ENCODE data around the gene GNAI1. TPM values are rescaled to one million over a fixed set of nuclear protein-coding genes. Genes with fewer than 3 reads are reported as not detected.

GNAI1 gene
- polyA plus RNA-seq, 2 of the 4 experiments (the other 2 are of a cell fraction), result 46.3 to 96.3 TPM

DNA sequence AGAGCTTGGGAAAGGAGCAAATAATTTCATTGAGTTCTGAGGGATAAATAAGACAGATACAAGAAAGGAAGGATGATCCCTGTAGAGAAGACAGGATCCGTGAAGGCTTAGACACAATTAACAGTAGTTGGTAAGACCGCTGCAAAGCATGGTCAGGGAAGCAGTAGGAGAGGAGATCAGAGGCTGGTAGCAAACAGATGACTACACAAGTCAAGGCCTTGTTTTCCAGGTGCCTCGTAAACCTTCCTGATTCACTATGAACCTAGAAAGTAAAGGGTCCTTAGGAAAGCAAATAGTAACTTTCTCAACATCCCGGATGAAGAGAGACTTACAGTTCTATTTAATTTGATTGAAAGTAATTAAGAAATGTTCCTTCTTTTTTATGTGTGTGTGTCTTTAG is 118.6 kb downstream of the GNAI1 start:
- Histone ChIP-seq H3K9me3 (no peaks in the 10 kb centered on the region), H3K4me3 (no peak overlapping the region), H3K27ac (no peak overlapping the region), H3K4me1 (no peaks in the 10 kb centered on the region), H3K4me2 (no peak overlapping the region)
- FAIRE-seq (no peak), DNase-seq (ENCODE audit: low read depth in 1 of 2, low spot score in 1 of 2) (no peak), ATAC-seq (no peak)
- ChIA-PET POLR2A (no interaction called here), CTCF (no interaction called here)
- WGBS (ENCODE audit: missing lambda C conversion rate), result 91% methylated on average over 4 of the region's 4 CpGs
- no peak for TF ChIP-seq EP300 (IDR thresholded peaks at IDR 0.05)
- TF ChIP-seq, protein P1, sequence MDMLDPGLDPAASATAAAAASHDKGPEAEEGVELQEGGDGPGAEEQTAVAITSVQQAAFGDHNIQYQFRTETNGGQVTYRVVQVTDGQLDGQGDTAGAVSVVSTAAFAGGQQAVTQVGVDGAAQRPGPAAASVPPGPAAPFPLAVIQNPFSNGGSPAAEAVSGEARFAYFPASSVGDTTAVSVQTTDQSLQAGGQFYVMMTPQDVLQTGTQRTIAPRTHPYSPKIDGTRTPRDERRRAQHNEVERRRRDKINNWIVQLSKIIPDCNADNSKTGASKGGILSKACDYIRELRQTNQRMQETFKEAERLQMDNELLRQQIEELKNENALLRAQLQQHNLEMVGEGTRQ (IDR thresholded peaks at IDR 0.05), result no peak
- no peak for TF ChIP-seq NR3C1 (IDR thresholded peaks at IDR 0.05)
- TF ChIP-seq, protein P2, sequence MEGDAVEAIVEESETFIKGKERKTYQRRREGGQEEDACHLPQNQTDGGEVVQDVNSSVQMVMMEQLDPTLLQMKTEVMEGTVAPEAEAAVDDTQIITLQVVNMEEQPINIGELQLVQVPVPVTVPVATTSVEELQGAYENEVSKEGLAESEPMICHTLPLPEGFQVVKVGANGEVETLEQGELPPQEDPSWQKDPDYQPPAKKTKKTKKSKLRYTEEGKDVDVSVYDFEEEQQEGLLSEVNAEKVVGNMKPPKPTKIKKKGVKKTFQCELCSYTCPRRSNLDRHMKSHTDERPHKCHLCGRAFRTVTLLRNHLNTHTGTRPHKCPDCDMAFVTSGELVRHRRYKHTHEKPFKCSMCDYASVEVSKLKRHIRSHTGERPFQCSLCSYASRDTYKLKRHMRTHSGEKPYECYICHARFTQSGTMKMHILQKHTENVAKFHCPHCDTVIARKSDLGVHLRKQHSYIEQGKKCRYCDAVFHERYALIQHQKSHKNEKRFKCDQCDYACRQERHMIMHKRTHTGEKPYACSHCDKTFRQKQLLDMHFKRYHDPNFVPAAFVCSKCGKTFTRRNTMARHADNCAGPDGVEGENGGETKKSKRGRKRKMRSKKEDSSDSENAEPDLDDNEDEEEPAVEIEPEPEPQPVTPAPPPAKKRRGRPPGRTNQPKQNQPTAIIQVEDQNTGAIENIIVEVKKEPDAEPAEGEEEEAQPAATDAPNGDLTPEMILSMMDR (IDR thresholded peaks at IDR 0.05), result no peak
- no peak for TF ChIP-seq HOXA7 (CRISPR knock-in tag; IDR thresholded peaks at IDR 0.05)
- TF ChIP-seq CHD4 (IDR thresholded peaks at IDR 0.05; ENCODE audit: borderline replicate concordance), result no peak
- TF ChIP-seq, protein P3, sequence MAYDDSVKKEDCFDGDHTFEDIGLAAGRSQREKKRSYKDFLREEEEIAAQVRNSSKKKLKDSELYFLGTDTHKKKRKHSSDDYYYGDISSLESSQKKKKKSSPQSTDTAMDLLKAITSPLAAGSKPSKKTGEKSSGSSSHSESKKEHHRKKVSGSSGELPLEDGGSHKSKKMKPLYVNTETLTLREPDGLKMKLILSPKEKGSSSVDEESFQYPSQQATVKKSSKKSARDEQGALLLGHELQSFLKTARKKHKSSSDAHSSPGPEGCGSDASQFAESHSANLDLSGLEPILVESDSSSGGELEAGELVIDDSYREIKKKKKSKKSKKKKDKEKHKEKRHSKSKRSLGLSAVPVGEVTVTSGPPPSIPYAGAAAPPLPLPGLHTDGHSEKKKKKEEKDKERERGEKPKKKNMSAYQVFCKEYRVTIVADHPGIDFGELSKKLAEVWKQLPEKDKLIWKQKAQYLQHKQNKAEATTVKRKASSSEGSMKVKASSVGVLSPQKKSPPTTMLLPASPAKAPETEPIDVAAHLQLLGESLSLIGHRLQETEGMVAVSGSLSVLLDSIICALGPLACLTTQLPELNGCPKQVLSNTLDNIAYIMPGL (CRISPR knock-in tag; IDR thresholded peaks at IDR 0.05; ENCODE audit: borderline replicate concordance), result no peak

DNA sequence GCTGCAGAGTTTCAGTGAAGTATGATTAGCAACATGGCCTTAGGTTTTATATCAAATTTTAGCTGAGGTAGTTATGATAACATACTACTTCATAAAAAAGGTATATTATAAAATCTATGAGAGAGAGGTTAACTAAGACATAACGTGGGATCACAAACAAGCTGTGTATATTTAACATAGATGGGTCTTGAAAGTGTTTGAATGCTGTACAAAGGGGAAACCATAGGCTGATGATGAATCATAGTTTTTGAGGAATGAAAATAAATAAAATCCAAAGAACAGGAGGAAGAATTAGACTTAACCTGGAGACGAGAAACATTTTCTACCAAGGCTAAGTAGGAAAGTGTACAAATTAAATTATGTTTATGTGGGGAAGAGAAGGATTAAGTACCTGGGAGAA is 119.0 kb downstream of the GNAI1 start:
- no peak for TF ChIP-seq ZSCAN20 (CRISPR knock-in tag; IDR thresholded peaks at IDR 0.05)
- Histone ChIP-seq H3K9me3 (no peaks in the 10 kb centered on the region), H3K27ac (no peak overlapping the region), H3K4me1 (no peaks in the 10 kb centered on the region), H3K4me3 (no peak overlapping the region), H3K4me2 (no peak overlapping the region)
- ChIA-PET CTCF (no interaction called here), POLR2A (no interaction called here)
- FAIRE-seq, result no peak
- 65% methylated on average over 2 of the region's 2 CpGs for WGBS (ENCODE audit: missing lambda C conversion rate)
- no peak for ATAC-seq
- no peak for DNase-seq (ENCODE audit: low read depth in 1 of 2, low spot score in 1 of 2)

DNA sequence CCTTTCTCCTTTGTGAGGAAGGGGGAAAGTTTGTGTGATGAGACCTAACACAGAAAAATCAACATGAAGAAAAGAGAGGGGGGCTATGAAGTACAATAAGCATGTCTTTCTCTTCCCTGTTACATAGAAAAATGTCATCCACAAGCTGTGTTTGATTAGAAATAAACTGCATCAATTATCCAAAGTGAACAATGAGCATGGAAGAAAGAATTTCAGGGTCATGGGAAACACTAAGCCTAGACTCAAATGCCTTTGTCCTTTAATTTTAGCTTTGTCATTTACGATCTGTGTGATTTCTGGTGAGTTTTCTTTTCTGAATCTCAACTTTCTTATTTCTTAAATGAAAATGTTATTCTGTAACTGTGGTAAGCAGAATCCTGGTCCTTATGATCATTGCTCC is 121.0 kb downstream of the GNAI1 start:
- WGBS (ENCODE audit: missing lambda C conversion rate), result 68% methylated on average over 1 of the region's 1 CpG
- no peak overlapping the region for H3K4me3 ChIP-seq
- TF ChIP-seq, protein P4, sequence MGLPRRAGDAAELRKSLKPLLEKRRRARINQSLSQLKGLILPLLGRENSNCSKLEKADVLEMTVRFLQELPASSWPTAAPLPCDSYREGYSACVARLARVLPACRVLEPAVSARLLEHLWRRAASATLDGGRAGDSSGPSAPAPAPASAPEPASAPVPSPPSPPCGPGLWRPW (IDR thresholded peaks at IDR 0.05), result no peak
- TF ChIP-seq SMC3 (IDR thresholded peaks at IDR 0.05), result no peak
- no peak for TF ChIP-seq GATA3 (IDR thresholded peaks at IDR 0.05; ENCODE audit: borderline replicate concordance)
- no peak for TF ChIP-seq RCOR1 (IDR thresholded peaks at IDR 0.05; ENCODE audit: low read depth, low read length)
- no peak for TF ChIP-seq TFCP2L1 (CRISPR knock-in tag; IDR thresholded peaks at IDR 0.05)
- TF ChIP-seq FOXS1 (CRISPR knock-in tag; IDR thresholded peaks at IDR 0.05), result no peak
- TF ChIP-seq RARB (CRISPR knock-in tag; IDR thresholded peaks at IDR 0.05), result no peak
- TF ChIP-seq RFX5 (IDR thresholded peaks at IDR 0.05), result no peak
- TF ChIP-seq, protein P5, sequence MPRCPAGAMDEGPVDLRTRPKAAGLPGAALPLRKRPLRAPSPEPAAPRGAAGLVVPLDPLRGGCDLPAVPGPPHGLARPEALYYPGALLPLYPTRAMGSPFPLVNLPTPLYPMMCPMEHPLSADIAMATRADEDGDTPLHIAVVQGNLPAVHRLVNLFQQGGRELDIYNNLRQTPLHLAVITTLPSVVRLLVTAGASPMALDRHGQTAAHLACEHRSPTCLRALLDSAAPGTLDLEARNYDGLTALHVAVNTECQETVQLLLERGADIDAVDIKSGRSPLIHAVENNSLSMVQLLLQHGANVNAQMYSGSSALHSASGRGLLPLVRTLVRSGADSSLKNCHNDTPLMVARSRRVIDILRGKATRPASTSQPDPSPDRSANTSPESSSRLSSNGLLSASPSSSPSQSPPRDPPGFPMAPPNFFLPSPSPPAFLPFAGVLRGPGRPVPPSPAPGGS (IDR thresholded peaks at IDR 0.05), result no peak
- no peaks in the 10 kb centered on the region for H3K9me3 ChIP-seq
- ChIA-PET POLR2A (no interaction called here), CTCF (no interaction called here)
- no peak for FAIRE-seq
- DNase-seq (ENCODE audit: low read depth in 1 of 2, low spot score in 1 of 2), result no peak
- no peak overlapping the region for H3K4me2 ChIP-seq
- no peak overlapping the region for H3K27ac ChIP-seq
- H3K4me1 ChIP-seq, result no peaks in the 10 kb centered on the region
- no peak for ATAC-seq

Data from A549 (cell line).